HG03196 (cell line): ENCODE measurements around the gene TBC1D32.
"Not testable (repeated sequence)": the region's sequence is repeated elsewhere in the genome, so short reads cannot be mapped to it uniquely, and the experiment has no call there.

Source experiments
- ATAC-seq: cut with Tn5 transposase; IDR thresholded peaks from one replicate; pipeline ENCODE4 v1.9.1; 2021; ENCODE audit not compliant: unreplicated experiment

The TBC1D32 gene

GRCh38 chr6:121142093-121142492, 192.2 kb downstream of the TBC1D32 start:
- no peak for ATAC-seq

- no peak for ATAC-seq
Measured at GRCh38 chr6:121135425-121135824, 198.9 kb downstream of the TBC1D32 start.

- ATAC-seq, result no peak
Measured at GRCh38 chr6:121134922-121135321, 199.4 kb downstream of the TBC1D32 start.

- ATAC-seq, result no peak
Measured at GRCh38 chr6:121124600-121124999, 209.7 kb downstream of the TBC1D32 start.

- ATAC-seq, result no peak
Measured at GRCh38 chr6:121112356-121112755, 221.9 kb downstream of the TBC1D32 start.

- ATAC-seq, result no peak
Measured at GRCh38 chr6:121110733-121111132, 223.5 kb downstream of the TBC1D32 start.

- ATAC-seq, result no peak
Measured at GRCh38 chr6:121106962-121107361, 227.3 kb downstream of the TBC1D32 start.

- ATAC-seq, result no peak
Measured at GRCh38 chr6:121105461-121105860, 228.8 kb downstream of the TBC1D32 start.

GRCh38 chr6:121093928-121094327, 240.4 kb downstream of the TBC1D32 start:
- ATAC-seq, result no peak

- no peak for ATAC-seq
Measured at GRCh38 chr6:121090492-121090891, 243.8 kb downstream of the TBC1D32 start.

- no peak for ATAC-seq
Measured at GRCh38 chr6:121086876-121087275, 247.4 kb downstream of the TBC1D32 start.

- ATAC-seq, result no peak
Measured at GRCh38 chr6:121076119-121076518, 258.2 kb downstream of the TBC1D32 start.

GRCh38 chr6:121068749-121069148, 265.5 kb downstream of the TBC1D32 start:
- not testable (repeated sequence) for ATAC-seq

- no peak for ATAC-seq
Measured at GRCh38 chr6:121067381-121067780, 266.9 kb downstream of the TBC1D32 start.

- no peak for ATAC-seq
Measured at GRCh38 chr6:121064345-121064744, 269.9 kb downstream of the TBC1D32 start.

- ATAC-seq, result peak; percentile 85
Measured at GRCh38 chr6:121055572-121056163, 278.6 kb downstream of the TBC1D32 start.

GRCh38 chr6:121048593-121048992, 285.7 kb downstream of the TBC1D32 start:
- not testable (repeated sequence) for ATAC-seq

GRCh38 chr6:121044905-121045304, 289.4 kb downstream of the TBC1D32 start:
- not testable (repeated sequence) for ATAC-seq

GRCh38 chr6:121043706-121044105, 290.6 kb downstream of the TBC1D32 start:
- ATAC-seq, result not testable (repeated sequence)

- ATAC-seq, result not testable (repeated sequence)
Measured at GRCh38 chr6:121043211-121043610, 291.1 kb downstream of the TBC1D32 start.

GRCh38 chr6:121042766-121043165, 291.5 kb downstream of the TBC1D32 start:
- ATAC-seq, result no peak

- no peak for ATAC-seq
Measured at GRCh38 chr6:121040831-121041230, 293.4 kb downstream of the TBC1D32 start.

- no peak for ATAC-seq
Measured at GRCh38 chr6:121033091-121033490, 301.2 kb downstream of the TBC1D32 start.
